Activated CD8-positive, alpha-beta T cell treated with anti-CD3 and anti-CD28 coated beads for 36 hours (primary cell): ENCODE measurements around the gene CTNNA2. TPM values are rescaled to one million over a fixed set of nuclear protein-coding genes. Genes with fewer than 3 reads are reported as not detected.

ENCODE experiments used
- ATAC-seq: fragments of 200-7000 bp; cut with Tn5 transposase; one replicate; pipeline ENCODE4 v1.10.0; 2021; ENCODE audit warnings: mild to moderate bottlenecking, moderate library complexity
- CTCF ChIA-PET: fragments of 350-600 bp; sonication (Branson Sonifier 250); formaldehyde crosslinking; loops from one replicate; lab custom pipeline; 2021; ENCODE audit warnings: antibody characterized with exemption; lab: Charles Lee
- POLR2A ChIA-PET: fragments of 350-600 bp; sonication (Branson Sonifier 250); formaldehyde crosslinking; loops from one replicate; lab custom pipeline; 2021; ENCODE audit warnings: antibody characterized with exemption; lab: Charles Lee
- DNase-seq: peaks from one replicate; pipeline ENCODE4 v3.0.0-alpha.2; 2020
- H3K27ac Mint-ChIP-seq: one replicate; pipeline ENCODE4 v1.8.0; 2021; ENCODE audit warnings: mild to moderate bottlenecking, mixed read lengths
- H3K27me3 Mint-ChIP-seq: one replicate; pipeline ENCODE4 v1.8.0; 2021; ENCODE audit warnings: mixed read lengths
- H3K36me3 Mint-ChIP-seq: one replicate; pipeline ENCODE4 v1.8.0; 2021; ENCODE audit warnings: low read depth, mixed read lengths
- H3K4me1 Mint-ChIP-seq: one replicate; pipeline ENCODE4 v1.8.0; 2021; ENCODE audit warnings: low read depth, mixed read lengths
- H3K4me3 Mint-ChIP-seq: one replicate; pipeline ENCODE4 v1.8.0; 2021; ENCODE audit warnings: mild to moderate bottlenecking, moderate library complexity, mixed read lengths
- H3K9me3 Mint-ChIP-seq: one replicate; pipeline ENCODE4 v1.8.0; 2021; ENCODE audit warnings: mixed read lengths
- intact Hi-C: fragments of 100-400 bp; cut with micrococcal nuclease; formaldehyde crosslinking; loops from one replicate; pipeline ENCODE4 v1.10.0; 2022
- total RNA-seq, 2 experiments: library from RNA; stranded (reverse); gene quantifications; one replicate each; pipeline ENCODE4 v1.2.3, GENCODE V29; 2021
- TF ChIP-seq, protein P1 (sequence below): fragments of 200-600 bp; IDR thresholded peaks from one replicate; pipeline ENCODE4 v1.8.0; 2022; ENCODE audit warnings: antibody characterized with exemption, mild to moderate bottlenecking

CTNNA2 gene
- total RNA-seq, 2 experiments from 2014 or later: not detected

GRCh38 chr2:80459028-80459427 lies 946.2 kb downstream of the CTNNA2 start:
- TF ChIP-seq, protein P1, sequence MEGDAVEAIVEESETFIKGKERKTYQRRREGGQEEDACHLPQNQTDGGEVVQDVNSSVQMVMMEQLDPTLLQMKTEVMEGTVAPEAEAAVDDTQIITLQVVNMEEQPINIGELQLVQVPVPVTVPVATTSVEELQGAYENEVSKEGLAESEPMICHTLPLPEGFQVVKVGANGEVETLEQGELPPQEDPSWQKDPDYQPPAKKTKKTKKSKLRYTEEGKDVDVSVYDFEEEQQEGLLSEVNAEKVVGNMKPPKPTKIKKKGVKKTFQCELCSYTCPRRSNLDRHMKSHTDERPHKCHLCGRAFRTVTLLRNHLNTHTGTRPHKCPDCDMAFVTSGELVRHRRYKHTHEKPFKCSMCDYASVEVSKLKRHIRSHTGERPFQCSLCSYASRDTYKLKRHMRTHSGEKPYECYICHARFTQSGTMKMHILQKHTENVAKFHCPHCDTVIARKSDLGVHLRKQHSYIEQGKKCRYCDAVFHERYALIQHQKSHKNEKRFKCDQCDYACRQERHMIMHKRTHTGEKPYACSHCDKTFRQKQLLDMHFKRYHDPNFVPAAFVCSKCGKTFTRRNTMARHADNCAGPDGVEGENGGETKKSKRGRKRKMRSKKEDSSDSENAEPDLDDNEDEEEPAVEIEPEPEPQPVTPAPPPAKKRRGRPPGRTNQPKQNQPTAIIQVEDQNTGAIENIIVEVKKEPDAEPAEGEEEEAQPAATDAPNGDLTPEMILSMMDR: no peak
- Mint-ChIP-seq H3K4me3 (no peak overlapping the region), H3K27me3 (no peaks in the 10 kb centered on the region), H3K36me3 (no peaks in the 10 kb centered on the region), H3K9me3 (peaks cover 6% of the 10 kb centered on the region), H3K4me1 (no peaks in the 10 kb centered on the region), H3K27ac (no peak overlapping the region)
- intact Hi-C loops: no loop called here
- POLR2A ChIA-PET: no interaction called here
- ATAC-seq (no peak), DNase-seq (no peak)
- CTCF ChIA-PET: no interaction called here

GRCh38 chr2:80461505-80462197 lies 948.8 kb downstream of the CTNNA2 start:
- Mint-ChIP-seq H3K27ac (no peak overlapping the region), H3K27me3 (no peaks in the 10 kb centered on the region), H3K4me3 (no peak overlapping the region), H3K9me3 (peaks cover 5% of the 10 kb centered on the region), H3K4me1 (no peaks in the 10 kb centered on the region), H3K36me3 (no peaks in the 10 kb centered on the region)
- CTCF ChIA-PET: no interaction called here
- TF ChIP-seq, protein P1: no peak
- DNase-seq: no peak
- no peak for ATAC-seq
- intact Hi-C loops: no loop called here
- POLR2A ChIA-PET: no interaction called here

GRCh38 chr2:80462654-80463053 lies 949.8 kb downstream of the CTNNA2 start:
- H3K36me3 Mint-ChIP-seq: no peaks in the 10 kb centered on the region
- no peaks in the 10 kb centered on the region for H3K27me3 Mint-ChIP-seq
- CTCF ChIA-PET: no interaction called here
- ATAC-seq: no peak
- intact Hi-C loops: no loop called here
- POLR2A ChIA-PET: no interaction called here
- no peaks in the 10 kb centered on the region for H3K4me1 Mint-ChIP-seq
- peaks cover 5% of the 10 kb centered on the region for H3K9me3 Mint-ChIP-seq
- DNase-seq: no peak
- H3K4me3 Mint-ChIP-seq: no peak overlapping the region
- no peak overlapping the region for H3K27ac Mint-ChIP-seq
- TF ChIP-seq, protein P1: no peak

DNA sequence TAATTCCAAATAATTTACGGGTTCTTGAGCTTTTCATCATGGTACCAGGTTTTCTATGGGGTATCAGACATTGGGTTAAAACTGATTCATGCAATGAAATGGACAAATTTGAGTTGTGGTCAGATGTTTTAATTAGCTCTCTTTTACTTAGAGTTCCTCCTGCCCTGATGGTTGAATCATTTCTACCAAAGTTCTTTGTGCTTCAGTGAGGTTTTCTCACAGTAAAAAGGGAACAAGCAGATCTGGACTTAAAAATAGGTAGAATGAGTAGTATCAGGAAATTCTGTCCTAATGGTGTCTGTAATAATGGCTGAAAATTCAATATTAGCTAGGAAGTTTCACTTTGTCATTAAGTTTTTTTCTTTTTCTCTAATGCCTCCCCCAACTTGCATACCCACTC lies 951.4 kb downstream of the CTNNA2 start:
- Mint-ChIP-seq H3K4me1 (no peaks in the 10 kb centered on the region), H3K27ac (no peak overlapping the region), H3K4me3 (no peak overlapping the region), H3K27me3 (no peaks in the 10 kb centered on the region), H3K36me3 (no peaks in the 10 kb centered on the region), H3K9me3 (peaks cover 5% of the 10 kb centered on the region)
- ATAC-seq (no peak), DNase-seq (no peak)
- intact Hi-C loops: no loop called here
- POLR2A ChIA-PET: no interaction called here
- CTCF ChIA-PET: no interaction called here
- TF ChIP-seq, protein P1: no peak

- Mint-ChIP-seq H3K4me3 (no peak overlapping the region), H3K4me1 (no peaks in the 10 kb centered on the region), H3K27ac (no peak overlapping the region), H3K36me3 (no peaks in the 10 kb centered on the region), H3K9me3 (peaks cover 10% of the 10 kb centered on the region), H3K27me3 (no peaks in the 10 kb centered on the region)
- ATAC-seq (no peak), DNase-seq (no peak)
- ChIA-PET CTCF (no interaction called here), POLR2A (no interaction called here)
- TF ChIP-seq, protein P1: no peak
- intact Hi-C loops: no loop called here
These were observed 954.5 kb downstream of the CTNNA2 start for GRCh38 chr2:80467262-80467811.
